AG04450 (cell line): ENCODE data around the gene RHEX. TPM values are rescaled to one million over a fixed set of nuclear protein-coding genes. Genes with fewer than 3 reads are reported as not detected.

Source experiments
- CTCF ChIA-PET: fragments of 300-600, 350-600 bp; formaldehyde crosslinking; extraction: SDS; loops from one replicate; lab custom pipeline; 2022; ENCODE audit warnings: antibody characterized with exemption, inconsistent platforms; lab: Charles Lee
- POLR2A ChIA-PET: fragments of 350-600 bp; formaldehyde crosslinking; extraction: SDS; loops from one replicate; lab custom pipeline; 2021; ENCODE audit warnings: antibody characterized with exemption, inconsistent platforms; lab: Yijun Ruan, JAX
- DNase-seq: peaks from one replicate; pipeline ENCODE4 v3.0.0-alpha.2; 2011; ENCODE audit warnings: low read depth, low spot score
- H3K27ac ChIP-seq: one replicate; pipeline ENCODE4 v1.5.1; 2012; ENCODE audit warnings: low read depth, low read length, control low read depth
- H3K27me3 ChIP-seq: one replicate; pipeline ENCODE4 v1.6.0; 2012; ENCODE audit warnings: low read length; ENCODE audit not compliant: control insufficient read depth, insufficient read depth
- H3K4me3 ChIP-seq: 2 replicates; pipeline ENCODE4 v1.5.1; 2011; ENCODE audit warnings: mild to moderate bottlenecking, low read depth, low read length, control low read depth
- H3K9me3 ChIP-seq: 2 replicates; pipeline ENCODE4 v1.5.1; 2012; ENCODE audit warnings: low read length; ENCODE audit not compliant: control insufficient read depth, insufficient read depth
- CTCF ChIP-seq: IDR thresholded peaks from 2 replicates; pipeline ENCODE4 v1.5.1; 2011; ENCODE audit warnings: low read depth, low read length, control low read depth, inconsistent platforms
- polyA plus RNA-seq: library from polyadenylated mRNA; depleted of rRNA; stranded (reverse); fragments of >200 nt; gene quantifications from 2 replicates; pipeline ENCODE4 v1.2.3, GENCODE V29; 2011

RHEX gene
- polyA plus RNA-seq, 1 experiment = not detected

DNA sequence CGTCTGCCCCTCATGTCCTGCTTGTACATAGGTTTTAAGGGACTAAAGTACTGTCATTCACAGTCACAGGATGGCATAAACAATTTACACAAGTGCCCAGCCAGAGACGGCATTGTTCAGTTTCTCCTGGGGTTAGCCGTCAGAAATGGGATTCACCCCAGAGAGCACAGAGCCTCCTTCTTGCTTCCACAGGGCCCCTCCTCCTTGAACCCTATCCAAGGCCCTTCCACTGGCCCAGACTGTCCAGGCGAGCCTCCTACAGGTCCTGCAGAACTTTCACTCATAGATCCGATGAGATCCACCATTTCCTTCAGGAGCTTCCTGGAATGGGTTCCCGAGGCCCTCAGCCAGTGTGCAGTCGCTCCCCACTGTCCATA is 54.2 kb downstream of the RHEX start:
- ChIA-PET POLR2A (no interaction called here), CTCF (interaction anchor here (0.7 to 8.0 kb wide), 21 partner anchors 8 to 448 kb away, joined by 3 to 156 read pairs (median 6); no protein-coding TSS in a partner anchor)
- Histone ChIP-seq H3K9me3 (no peaks in the 10 kb centered on the region), H3K27me3 (peaks cover 40% of the 10 kb centered on the region), H3K27ac (no peak overlapping the region), H3K4me3 (no peak overlapping the region)
- no peak for TF ChIP-seq CTCF
- DNase-seq = no peak

GRCh38 chr1:206108635-206109034 is 55.7 kb downstream of the RHEX start:
- ChIA-PET CTCF (interaction anchor here (0.8 to 8.0 kb wide), 11 partner anchors 17 to 450 kb away, joined by 3 to 156 read pairs (median 5); no protein-coding TSS in a partner anchor), POLR2A (no interaction called here)
- Histone ChIP-seq H3K4me3 (no peak overlapping the region), H3K9me3 (no peaks in the 10 kb centered on the region; the same call in 1 of the 2 replicates), H3K27me3 (peaks cover 43% of the 10 kb centered on the region), H3K27ac (no peak overlapping the region)
- no peak for TF ChIP-seq CTCF
- no peak for DNase-seq

DNA sequence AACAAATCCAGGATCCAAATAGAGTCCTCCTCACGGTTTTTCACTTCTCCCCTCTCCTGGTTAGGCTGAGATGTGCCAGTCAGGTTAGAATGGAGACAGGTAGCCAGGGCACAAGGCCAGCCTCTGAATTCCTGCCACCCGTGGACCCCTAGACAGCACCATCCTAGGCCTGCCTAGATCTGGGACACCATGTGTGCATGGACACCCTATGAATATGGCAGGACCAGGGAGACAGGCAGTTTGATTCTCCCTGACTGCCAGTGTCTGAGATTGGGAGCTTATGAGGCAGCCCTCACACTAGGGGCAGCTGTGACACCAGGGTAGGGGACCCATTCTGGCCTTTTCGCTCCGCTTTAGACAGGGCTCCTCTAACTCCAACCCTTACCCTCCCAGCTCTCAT is 56.7 kb downstream of the RHEX start:
- no peaks in the 10 kb centered on the region; the same call in 1 of the 2 replicates for H3K9me3 ChIP-seq
- peaks cover 43% of the 10 kb centered on the region for H3K27me3 ChIP-seq
- no peak overlapping the region for H3K4me3 ChIP-seq
- DNase-seq = no peak
- ChIA-PET CTCF (interaction anchor here (2.5 to 8.0 kb wide), 2 partner anchors 125 to 133 kb away, joined by 14 to 156 read pairs; no protein-coding TSS in a partner anchor), POLR2A (no interaction called here)
- H3K27ac ChIP-seq = no peak overlapping the region
- no peak for TF ChIP-seq CTCF

DNA sequence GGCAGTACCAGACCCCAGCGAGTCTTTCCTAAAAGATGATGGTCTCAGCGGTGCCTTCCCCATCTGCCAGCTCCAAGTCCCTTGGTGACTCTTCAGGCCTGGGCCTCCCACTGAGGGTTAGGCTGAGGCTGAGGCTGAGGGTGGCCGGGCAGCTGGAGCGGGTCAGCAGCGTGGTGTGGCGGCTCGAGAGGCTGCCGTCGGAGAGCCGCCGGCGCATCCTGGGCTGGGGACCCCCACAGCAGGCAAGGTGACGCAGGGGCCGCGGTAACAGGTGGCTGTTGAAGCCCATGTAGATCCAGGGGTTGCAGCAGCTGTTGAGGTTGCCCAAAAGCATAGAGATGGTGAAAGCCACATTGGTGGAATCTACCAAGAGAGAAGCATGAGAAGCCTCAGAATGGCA is 57.2 kb downstream of the RHEX start:
- POLR2A ChIA-PET = no interaction called here
- H3K27ac ChIP-seq = no peak overlapping the region
- peaks cover 43% of the 10 kb centered on the region for H3K27me3 ChIP-seq
- DNase-seq = no peak
- CTCF ChIA-PET = interaction anchor here (1.8 to 8.0 kb wide), 3 partner anchors 125 to 191 kb away, joined by 7 to 156 read pairs (median 14); no protein-coding TSS in a partner anchor
- H3K9me3 ChIP-seq = no peaks in the 10 kb centered on the region; the same call in 1 of the 2 replicates
- no peak for TF ChIP-seq CTCF
- no peak overlapping the region for H3K4me3 ChIP-seq

DNA sequence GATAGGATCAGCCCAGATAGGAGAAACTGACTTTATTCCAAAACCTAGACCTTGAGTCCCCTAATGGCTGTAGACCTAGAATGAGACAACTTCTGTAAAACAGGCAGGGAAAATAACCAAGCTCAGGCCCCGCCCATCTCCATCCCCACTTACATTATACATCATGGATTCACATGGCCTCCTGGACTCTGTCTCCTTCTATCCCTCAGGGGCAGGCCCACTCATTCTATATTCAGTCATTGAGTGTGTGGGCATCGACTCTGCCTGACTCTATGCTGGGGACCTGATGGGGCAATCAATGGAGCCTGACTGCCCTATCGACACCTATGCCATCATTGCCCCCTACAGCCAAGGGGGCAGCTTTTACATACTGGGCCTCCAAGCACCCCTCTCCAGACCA is 57.8 kb downstream of the RHEX start:
- POLR2A ChIA-PET = no interaction called here
- H3K4me3 ChIP-seq = no peak overlapping the region
- no peak for DNase-seq
- CTCF ChIA-PET = interaction anchor here (1.8 to 8.0 kb wide), 3 partner anchors 126 to 192 kb away, joined by 7 to 156 read pairs (median 14); no protein-coding TSS in a partner anchor
- H3K9me3 ChIP-seq = no peaks in the 10 kb centered on the region; the same call in 1 of the 2 replicates
- TF ChIP-seq CTCF = no peak
- H3K27ac ChIP-seq = no peak overlapping the region
- peaks cover 49% of the 10 kb centered on the region for H3K27me3 ChIP-seq
